Epidermal melanocyte (primary cell): ENCODE data around the gene DGAT2.

Source experiments
- DNase-seq: peaks from one replicate; pipeline ENCODE4 v3.0.0; 2011; ENCODE audit warnings: low spot score; ENCODE audit not compliant: insufficient read length

Gene DGAT2

DNA sequence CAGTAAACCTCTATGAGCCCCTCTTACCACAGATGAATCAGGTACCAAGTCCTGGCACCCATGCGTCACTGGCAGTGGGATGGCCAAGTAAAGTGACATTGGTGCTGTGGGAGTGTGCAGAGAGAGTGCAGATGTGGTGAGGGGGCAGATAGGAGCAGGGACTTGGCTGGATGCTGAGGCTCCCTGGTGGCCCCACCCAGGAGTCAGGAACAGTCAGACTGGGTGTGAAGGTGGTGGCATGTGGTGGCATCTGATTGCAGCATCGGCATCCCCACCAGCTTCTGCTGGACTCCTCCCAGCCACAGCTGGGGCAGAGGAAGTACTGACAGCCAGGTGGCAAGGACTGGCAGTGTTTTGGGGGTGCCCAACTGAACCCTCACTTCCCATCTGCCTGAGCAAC lies 11.4 kb downstream of the DGAT2 start:
- DNase-seq = no peak

DNA sequence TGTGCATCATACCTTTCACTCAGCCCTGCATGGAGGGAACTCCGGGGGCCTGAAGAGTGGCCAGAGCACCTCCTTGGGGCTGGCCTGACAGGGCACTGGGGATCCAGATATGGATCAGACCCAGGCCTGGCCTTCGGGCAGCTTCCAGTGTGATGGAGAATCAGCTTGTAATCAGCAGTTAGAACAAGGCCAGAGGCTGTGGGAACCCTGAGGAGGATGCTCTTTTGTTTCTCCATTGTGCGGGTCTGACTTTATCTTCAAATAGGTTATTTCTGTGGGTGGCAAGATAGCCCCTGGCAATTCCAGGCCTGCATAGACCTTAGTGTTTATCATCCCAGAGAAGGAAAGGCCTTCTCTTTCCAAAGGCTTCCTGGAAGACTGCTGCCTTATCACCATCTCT lies 12.3 kb downstream of the DGAT2 start:
- DNase-seq = no peak

DNA sequence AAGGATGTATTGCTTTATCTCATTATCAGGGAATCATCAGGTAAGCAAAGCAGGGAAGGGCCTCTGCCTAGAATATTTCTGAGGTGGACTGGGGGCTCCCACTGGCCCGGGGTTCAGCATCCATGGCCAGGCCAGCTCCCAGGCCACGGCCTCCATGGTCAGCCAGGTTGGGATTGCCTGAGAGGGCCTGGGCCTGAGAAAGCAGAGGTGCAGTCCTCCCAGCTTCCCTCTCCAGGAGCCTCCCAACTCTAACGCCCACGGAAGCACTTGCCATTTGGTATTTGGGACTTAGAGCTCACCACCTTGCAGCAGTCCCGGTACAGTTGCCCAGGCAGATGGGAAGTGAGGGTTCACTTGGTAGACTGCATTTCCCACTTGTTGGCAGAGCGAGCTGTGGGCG lies 12.7 kb downstream of the DGAT2 start:
- no peak for DNase-seq

DNA sequence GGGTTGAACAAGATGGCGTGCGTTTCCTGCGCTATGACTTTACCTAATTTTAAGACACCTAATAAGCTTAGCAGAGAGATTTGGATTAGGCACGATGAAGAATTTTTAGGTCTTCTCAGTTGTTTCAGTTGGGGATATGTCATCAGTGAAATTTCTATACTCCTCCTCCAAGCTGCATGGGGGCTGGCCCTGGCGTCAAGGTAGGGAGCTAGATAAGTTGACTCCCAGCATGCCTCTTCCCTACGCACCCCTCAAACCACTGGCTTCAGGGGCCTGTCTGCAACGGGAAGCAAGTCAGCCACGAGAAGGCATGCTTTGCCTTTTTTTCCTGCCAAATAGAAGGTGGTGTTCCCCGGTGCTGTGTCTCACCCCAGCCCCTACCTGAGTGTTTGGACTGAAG lies 13.3 kb downstream of the DGAT2 start:
- DNase-seq = no peak

DNA sequence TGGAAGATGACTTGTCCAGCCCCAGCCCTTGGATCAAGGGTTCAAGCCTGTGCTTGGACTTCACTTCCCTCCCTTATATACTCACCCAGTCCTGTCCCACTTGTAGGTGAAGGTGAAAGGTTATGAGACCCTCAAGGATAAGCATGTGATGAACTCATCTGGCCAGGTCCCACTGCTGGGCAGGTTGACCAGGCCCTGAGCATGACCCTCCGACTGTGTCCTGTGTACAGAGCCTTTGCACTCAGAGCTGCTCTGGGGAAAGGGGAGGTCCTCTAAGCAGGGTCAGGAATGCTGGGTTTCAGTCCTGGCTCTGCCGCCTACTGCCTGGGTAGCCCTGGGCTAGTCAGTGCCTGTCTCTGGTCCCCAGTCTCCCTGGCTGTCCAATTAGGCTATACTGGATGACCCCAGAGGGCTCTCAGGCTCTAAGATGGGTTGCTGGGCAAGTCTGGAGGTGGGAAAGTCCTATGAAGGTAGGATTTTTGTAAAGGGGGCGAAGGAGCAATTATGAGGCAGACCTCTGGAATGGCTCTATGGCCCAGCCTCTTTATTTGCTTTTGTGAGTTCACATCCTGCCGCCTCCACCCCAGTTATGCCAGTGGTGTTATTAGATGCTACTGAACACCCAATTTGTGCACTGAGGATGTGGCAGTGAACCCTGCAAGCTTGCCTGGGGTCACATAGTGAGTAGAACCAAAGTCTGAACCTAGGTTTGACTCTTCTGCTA lies 14.1 kb downstream of the DGAT2 start:
- DNase-seq = no peak

DNA sequence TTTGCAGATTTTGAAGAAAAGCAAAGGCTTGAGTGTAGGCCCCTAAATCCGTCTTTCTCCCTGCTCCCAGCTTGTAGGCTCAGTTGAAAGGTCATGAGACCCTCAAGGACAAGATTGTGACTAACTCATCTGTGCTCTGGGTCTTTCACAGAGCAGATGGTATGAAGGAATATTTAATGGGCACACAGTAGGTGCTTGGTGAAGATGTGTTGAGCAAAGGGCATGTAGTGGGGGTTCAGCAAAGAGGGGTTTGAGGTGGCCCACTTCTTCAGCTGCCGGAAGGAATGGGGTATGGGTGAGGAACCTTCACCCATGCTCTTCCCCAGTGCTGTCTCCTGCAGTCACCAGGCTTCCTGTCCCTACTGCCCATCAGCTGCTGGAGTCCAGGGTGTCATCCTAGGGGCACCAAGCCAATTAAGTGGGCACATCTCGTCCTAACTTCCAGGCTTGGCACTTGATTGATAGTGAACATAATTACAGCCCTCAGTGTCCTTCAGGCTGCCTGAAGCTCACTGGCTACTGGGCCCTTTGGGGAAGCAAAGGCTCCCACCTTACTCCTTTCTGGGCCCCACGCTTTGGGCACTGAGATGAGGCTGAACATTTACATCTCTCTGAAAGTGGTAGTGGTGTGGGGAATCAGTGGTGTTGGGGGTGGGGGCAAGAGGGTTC lies 15.0 kb downstream of the DGAT2 start:
- DNase-seq = no peak

DNA sequence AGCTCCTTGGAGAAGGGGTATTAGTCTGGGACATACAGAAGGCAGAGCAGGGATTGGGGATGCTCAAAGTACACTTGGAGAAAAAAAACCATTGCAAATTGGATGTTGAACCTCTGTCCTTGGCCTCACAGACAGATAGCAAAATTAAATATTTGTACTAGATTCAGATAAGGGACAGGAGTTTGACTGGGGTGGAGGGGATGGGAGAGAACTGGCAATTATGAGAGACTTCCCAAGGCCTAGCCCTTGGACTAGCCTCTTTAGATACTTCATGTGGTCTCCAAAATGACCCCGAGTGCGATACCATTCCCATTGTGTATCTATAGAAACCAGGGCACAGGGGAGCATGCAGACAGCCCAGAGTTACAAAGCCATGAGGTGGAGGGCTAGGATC lies 15.5 kb downstream of the DGAT2 start:
- DNase-seq = no peak

DNA sequence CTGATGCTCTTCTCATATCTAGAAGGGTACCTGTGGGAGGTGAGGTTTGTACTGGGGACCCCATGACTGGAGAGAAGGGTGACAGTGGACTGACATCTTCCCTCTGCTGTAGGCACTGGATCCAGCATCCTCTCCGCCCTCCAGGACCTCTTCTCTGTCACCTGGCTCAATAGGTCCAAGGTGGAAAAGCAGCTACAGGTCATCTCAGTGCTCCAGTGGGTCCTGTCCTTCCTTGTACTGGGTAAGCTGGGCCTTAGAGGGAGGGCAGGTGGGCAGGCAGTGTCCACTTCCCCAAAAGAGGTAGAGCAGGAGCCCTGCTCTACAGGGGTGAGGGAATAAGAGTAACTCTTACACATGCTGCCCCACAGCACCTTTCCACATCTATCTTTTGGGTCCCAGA lies 15.9 kb downstream of the DGAT2 start:
- DNase-seq = no peak

DNA sequence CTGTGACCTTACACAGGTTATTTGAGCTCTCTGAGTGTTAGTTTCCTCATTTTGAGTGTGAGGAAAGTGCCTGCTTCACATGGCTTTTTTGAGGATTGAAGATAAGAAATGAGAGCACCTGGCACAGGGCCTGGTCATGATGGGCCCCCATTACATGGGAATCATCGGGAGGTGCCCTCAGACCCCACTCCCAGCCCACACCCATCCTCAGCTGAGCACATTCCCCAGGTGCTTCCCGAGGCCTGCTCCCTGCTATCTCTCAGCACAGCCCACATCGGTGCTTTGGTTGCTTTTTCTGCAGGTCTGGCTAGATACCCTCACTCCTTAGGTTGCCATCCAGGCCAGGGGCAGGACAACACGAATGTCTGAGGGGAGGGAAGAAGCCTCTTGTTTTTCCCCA lies 16.6 kb downstream of the DGAT2 start:
- DNase-seq = no peak

DNA sequence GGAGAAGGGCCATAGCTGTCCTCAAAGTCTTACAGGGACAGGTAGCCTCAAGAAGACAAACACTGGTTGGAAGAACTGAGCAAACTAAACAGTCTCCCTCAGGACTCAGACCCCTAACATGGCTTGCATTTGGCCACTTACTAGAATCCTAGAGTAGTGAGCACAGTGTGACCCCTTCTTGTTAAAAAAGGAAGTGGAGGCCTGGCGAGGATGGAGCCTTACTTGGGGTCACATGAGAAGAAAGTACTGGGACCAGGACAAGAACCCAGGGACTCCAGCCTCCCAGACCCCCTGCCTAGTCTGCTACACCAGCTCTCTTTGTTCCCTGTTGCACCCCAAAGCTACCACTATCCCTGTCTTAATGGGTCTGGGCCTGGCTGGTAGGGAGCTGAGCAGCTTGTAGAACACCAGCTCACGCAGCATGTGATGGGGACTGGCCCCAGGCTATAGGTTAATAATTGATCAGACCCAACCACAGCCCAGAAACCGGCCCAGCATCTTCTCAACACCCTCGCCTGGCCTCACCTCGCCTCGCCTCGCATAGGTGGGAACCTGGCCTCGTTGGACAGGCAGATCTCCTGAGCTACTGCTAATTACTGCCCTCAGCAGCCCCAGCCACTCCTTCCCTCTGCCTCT lies 17.6 kb downstream of the DGAT2 start:
- DNase-seq = no peak

DNA sequence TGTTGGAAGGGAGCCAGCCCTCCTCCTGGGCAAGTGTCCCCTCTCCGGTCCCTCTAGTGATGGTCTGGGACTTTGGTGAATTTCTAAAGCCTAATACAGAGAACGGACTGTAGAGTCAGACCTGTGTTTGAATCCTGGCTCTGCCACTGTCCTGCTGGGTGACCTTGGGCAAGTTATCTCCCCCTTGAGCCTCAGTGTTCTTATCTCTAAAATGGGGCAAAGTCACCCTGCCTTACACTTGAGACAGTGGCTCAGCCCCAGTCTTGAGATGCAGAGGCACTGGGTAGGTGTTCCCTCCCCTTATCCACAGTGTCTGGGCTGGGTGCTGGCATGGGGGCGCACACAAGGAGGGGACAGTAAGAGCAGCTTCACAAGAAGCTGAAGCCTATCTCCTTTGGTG lies 20.9 kb downstream of the DGAT2 start:
- DNase-seq = no peak

DNA sequence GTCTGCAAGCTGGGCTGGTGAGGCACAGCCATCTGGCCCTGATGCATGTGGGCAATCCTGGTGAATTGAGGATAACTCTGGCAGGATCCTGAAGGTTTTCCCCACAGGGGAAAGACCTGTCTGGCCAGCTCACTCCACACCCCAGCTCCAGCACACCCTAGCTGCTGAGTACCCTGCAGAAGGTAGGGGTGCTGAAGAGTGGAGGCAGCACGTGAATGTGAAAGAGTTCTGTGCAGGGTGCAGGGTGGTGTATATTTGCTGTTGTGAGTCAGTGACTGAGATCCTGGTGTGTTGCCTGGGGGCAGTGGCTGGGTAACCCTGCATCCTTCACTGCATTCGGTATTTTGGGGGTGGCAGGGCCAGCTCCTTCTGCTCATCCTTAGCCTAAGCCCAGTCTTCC lies 22.4 kb downstream of the DGAT2 start:
- DNase-seq = no peak

DNA sequence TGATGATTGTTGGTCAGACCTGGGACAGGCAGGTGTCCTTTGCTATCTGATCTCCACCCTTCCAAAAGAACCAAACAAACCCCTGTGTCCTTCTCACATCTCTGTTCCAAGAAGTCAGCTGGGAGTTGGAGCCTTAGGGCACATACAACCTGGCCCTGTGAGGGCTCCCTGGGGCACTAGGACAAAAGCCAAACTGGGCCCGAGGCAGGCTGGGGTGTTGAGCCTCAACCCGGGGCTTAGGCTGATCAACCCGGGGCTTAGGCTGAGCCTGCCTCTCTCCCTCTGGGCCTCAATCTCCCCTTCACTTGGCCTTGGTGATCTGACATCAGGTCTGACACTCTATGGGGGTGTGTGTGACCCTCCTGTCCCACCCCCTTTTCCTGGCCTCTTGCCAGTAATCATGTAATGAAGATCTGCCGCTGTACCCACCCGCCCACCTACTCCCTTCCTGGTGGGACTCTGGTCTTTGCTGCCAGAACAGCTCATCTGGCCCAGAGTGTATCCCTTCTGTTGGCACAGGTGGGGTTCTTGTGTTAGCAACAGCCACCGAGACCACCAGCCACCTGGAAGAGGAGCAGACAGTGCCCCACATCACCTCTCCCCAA lies 23.7 kb downstream of the DGAT2 start:
- DNase-seq = no peak

DNA sequence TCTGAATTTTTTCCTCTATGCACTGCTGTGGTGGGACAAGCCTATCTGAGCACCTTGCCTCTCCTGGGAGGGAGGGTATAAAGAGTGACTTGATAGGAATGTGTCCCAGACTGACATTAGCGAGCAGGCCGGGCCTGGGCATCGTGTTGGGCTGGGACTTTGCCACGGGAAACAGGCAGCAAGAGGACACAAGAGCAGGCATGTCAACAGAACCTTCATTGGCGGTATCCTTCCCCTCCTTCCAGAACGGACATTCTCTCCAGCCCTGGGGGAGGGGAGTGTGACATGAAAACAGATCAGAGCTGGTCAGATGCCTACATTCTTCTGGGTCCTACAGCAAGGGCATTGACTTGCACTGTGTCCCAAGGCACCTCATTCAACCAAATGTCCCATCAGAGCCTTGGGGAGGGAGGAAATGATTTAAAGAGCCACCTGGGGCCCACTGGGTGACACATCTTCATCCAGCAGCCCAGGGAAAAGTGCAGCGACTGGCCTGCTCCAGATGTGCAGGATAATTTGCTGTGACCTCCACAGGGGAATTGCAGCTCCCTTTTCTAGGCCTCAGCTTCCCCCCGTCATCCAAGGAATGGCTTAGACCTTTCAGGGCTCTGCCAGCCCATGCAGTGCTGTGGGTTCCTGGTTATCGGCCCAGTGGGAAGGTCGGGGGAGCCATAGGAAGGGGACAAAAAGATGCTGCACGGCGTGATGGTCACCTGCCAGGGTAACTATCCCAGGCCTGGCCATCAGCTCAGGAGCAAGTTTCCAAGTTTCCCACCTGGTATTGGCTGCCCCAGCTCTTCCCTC lies 24.6 kb downstream of the DGAT2 start:
- DNase-seq = no peak

DNA sequence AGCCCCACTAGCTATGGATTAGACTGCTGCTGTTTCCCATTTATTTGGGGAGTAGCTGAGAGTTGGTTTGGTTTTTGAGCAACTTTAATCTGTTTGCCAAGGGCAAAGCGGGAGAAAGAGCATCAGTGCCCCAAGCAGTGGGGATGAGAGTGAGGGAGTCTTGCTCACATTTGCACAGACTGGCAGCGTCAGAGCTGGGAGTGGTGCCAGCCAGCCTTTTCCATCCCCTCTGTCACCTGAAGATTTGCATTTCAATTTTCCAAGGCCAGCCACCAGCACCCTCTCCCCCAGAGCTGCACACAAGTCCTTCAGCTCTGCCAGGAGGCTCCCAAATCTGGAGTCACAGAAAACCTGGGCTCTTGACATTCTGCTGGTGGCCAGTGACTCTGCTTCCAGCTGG lies 25.4 kb downstream of the DGAT2 start:
- no peak for DNase-seq

DNA sequence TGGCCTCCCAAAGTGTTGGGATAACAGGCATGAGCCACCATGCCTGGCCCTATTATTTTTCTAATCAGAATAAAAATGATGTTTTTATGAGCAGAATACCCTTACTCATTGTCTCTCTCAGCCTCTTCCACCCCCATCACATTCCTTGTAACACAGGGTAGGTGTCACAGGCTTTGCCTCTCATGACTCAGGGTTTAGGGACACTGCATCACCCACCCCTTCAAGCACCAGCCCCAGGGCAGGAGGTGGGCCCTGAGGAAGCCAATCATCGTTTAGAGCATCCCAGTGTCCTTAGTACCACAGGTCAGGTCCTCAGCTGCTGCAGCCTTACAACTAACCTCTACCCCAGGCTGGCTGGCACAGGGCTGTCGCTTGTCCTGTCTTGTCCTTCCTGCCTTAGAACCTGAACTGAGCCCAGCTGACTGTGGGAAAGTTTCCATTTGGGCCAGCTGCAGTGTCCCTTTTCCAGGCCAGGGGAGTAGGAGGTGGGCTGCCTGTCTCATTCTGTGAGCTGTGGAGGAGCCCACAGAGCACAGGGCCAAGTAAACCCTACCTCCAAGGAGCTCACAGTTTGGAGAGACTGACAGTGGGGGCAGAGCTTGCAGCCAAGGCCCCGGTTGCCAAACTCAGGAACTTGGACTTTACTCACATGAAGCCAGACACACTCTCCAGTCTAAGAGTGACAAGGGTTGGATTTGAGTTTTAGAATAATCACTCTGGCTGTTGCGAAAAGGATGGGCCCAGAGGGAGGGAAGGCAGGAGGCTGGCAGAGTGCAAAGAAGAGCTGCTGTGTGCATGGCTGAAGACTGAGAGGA lies 26.9 kb downstream of the DGAT2 start:
- DNase-seq = no peak

DNA sequence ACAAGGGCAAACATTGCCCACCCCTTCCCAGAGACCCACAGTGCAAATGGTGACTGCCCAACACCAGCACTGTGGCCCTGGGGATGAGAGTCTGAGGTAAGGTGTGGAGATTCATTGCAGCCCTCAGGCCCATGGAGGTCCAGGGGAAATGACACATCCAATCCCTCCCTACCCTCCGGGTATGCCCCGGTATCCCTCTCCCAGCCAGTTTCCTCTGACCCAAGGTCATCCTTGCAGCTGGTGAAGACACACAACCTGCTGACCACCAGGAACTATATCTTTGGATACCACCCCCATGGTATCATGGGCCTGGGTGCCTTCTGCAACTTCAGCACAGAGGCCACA lies 27.5 kb downstream of the DGAT2 start:
- DNase-seq = no peak

DNA sequence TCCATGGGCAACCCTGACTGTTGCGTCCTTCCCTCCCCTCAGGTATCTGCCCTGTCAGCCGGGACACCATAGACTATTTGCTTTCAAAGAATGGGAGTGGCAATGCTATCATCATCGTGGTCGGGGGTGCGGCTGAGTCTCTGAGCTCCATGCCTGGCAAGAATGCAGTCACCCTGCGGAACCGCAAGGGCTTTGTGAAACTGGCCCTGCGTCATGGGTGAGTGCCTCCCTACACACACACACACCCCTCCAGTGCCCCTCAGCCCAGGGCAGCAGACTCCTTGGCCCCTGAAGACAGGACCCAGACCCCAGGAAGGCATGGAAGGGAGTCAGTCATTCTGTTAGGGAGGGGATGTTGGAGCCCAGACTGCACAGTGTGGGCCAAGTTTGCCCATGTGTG lies 28.5 kb downstream of the DGAT2 start:
- no peak for DNase-seq

DNA sequence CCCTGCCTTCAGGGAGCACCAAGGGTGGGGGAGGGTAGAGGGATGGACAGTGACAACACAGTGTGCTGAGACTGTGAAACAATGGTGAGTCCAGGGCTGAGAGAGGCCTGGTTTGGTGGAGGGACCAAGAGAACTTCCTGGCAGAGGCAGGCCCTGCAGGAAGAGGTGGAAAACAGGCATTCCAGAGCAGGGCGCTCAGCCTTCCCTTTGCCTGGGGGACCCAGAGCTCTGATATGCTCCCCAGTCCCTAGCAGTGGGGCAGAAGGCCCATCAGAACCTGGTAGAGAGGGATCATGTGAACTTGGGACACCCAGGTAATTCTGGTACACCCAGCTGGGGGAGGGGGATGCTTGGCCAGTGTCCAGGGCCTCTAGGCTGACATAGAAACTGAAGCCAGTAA lies 29.2 kb downstream of the DGAT2 start:
- DNase-seq = no peak

DNA sequence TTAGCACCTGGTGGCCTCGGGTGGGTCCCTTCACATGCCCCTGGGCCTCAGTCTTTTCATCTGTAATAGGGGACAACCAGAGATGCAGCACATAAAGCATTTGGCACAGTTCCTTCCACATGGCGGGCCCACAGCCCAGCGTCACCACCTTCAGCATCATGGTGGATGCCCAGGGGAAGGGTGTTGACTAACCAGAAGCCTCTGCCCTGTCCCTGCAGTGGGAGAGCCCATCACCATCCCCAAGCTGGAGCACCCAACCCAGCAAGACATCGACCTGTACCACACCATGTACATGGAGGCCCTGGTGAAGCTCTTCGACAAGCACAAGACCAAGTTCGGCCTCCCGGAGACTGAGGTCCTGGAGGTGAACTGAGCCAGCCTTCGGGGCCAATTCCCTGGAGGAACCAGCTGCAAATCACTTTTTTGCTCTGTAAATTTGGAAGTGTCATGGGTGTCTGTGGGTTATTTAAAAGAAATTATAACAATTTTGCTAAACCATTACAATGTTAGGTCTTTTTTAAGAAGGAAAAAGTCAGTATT lies 31.6 kb downstream of the DGAT2 start:
- DNase-seq = no peak
